Measurements from ENCODE around the gene C1orf210. TPM values are rescaled to one million over a fixed set of nuclear protein-coding genes. Genes with fewer than 3 reads are reported as not detected.

C1orf210 gene
- total and polyA plus RNA-seq, 3 experiments from 2014 or later: not detected

DNA sequence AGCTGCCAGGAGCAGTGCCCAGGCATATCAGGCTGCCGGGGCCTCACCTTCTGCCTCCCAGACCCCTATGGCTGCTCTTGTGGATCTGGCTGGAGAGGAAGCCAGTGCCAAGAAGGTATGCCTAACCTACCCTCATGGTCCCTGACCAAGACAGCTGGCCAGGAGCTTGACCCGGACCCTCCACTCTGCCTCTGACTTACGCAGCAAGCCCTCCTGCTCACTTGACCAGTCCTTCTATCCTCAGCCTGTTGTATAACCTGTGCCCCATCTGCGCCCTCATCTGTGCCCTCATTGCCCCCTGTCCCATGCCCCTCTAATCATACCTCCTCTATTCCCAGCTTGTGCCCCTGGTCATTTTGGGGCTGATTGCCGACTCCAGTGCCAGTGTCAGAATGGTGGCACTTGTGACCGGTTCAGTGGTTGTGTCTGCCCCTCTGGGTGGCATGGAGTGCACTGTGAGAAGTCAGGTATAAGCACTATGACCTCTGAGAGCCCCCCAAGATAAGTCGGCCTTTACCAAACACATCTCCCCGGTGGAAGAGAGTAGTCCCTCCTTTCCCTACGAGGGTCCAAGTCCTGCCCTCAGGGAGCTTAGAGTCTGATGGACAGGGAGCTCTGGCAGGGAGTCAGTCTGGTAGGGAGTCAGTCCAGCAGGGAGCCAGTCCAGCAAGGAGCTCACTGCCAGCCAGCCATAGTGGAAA, 22.2 kb upstream of the C1orf210 start:
- Mint-ChIP-seq H3K9me3 (no peaks in the 10 kb centered on the region), H3K27me3 (peaks cover 3 to 20% of the 10 kb centered on the region in 2 donors), H3K4me3 (no peak overlapping the region), H3K36me3 (no peaks in the 10 kb centered on the region), H3K4me1 (no peaks in the 10 kb centered on the region), H3K27ac (no peak overlapping the region)
- Histone ChIP-seq H3K9me3 (ENCODE audit: low read length) (no peaks in the 10 kb centered on the region), H3K4me1 (ENCODE audit: insufficient read depth, low read length) (no peaks in the 10 kb centered on the region), H3K27ac (ENCODE audit: low read depth, low read length) (no peak overlapping the region), H3K4me3 (ENCODE audit: low read length) (no peak overlapping the region), H3K36me3 (ENCODE audit: insufficient read depth, low read length) (no peaks in the 10 kb centered on the region), H3K27me3 (ENCODE audit: insufficient read depth, low read length, poor library complexity, severe bottlenecking) (no peaks in the 10 kb centered on the region)
- CTCF ChIA-PET: no interaction called here
- peak in 1 of 5 donors; percentile 12 for DNase-seq
- POLR2A ChIA-PET: no interaction called here

GRCh38 chr1:43306688-43307457, 21.5 kb upstream of the C1orf210 start:
- peaks cover 3 to 28% of the 10 kb centered on the region in 2 donors for H3K27me3 Mint-ChIP-seq
- H3K4me3 Mint-ChIP-seq: no peak overlapping the region
- Histone ChIP-seq H3K4me3 (ENCODE audit: low read length) (no peak overlapping the region), H3K27ac (ENCODE audit: low read depth, low read length) (no peak overlapping the region), H3K9me3 (ENCODE audit: low read length) (no peaks in the 10 kb centered on the region), H3K36me3 (ENCODE audit: insufficient read depth, low read length) (no peaks in the 10 kb centered on the region), H3K4me1 (ENCODE audit: insufficient read depth, low read length) (no peaks in the 10 kb centered on the region), H3K27me3 (ENCODE audit: insufficient read depth, low read length, poor library complexity, severe bottlenecking) (no peaks in the 10 kb centered on the region)
- H3K4me1 Mint-ChIP-seq: no peaks in the 10 kb centered on the region
- CTCF ChIA-PET: no interaction called here
- POLR2A ChIA-PET: no interaction called here
- peak overlapping the region in 1 of 8 donors; percentile 95 for H3K27ac Mint-ChIP-seq
- DNase-seq: peak in 1 of 5 donors; percentile 28
- H3K36me3 Mint-ChIP-seq: no peaks in the 10 kb centered on the region
- H3K9me3 Mint-ChIP-seq: no peaks in the 10 kb centered on the region

DNA sequence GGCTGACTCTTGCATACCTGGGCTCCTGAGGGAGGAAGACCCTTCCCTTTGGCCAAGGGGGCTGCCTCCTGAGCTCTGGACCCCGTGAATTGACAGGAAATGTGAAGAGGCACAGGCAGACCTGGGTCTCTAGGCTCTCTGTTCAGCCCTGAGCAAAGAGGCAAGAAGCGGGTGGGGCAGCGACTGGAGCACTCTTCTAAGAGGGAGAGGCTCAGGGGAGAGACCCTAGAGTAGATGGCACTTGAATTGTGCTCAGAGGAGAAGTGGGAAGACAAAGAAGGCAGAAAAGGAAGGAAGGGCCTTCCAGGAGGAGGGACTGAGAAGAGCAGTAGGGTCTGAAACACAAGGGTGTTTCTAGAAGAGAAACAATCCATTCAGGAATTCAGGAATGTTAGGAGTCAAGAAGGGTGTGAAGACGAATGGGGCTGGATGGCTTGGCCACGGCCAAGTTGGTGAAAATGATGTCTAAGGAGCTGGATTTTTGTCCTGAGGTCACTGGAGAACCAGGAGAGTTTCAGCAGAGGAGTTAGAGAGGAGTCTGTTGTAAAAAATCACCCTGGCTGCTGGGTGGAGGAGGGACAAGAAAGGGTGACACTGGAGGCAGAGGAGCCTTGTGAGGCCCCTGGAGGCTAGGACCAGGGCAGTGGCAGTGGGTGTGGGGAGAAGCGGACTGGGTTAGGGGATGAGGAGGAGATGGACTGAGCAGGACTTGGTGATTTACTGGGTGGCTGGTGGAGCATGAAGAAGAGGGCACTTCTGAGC, 20.7 kb upstream of the C1orf210 start:
- ChIA-PET POLR2A (no interaction called here), CTCF (no interaction called here)
- Histone ChIP-seq H3K4me1 (ENCODE audit: insufficient read depth, low read length) (no peaks in the 10 kb centered on the region), H3K9me3 (ENCODE audit: low read length) (no peaks in the 10 kb centered on the region), H3K36me3 (ENCODE audit: insufficient read depth, low read length) (no peaks in the 10 kb centered on the region), H3K27me3 (ENCODE audit: insufficient read depth, low read length, poor library complexity, severe bottlenecking) (no peaks in the 10 kb centered on the region), H3K4me3 (ENCODE audit: low read length) (no peak overlapping the region), H3K27ac (ENCODE audit: low read depth, low read length) (no peak overlapping the region)
- no peaks in the 10 kb centered on the region for H3K9me3 Mint-ChIP-seq
- peak overlapping the region in 1 of 8 donors; percentile 95 for H3K27ac Mint-ChIP-seq
- no peaks in the 10 kb centered on the region for H3K4me1 Mint-ChIP-seq
- no peaks in the 10 kb centered on the region for H3K36me3 Mint-ChIP-seq
- H3K27me3 Mint-ChIP-seq: peaks cover 3 to 28% of the 10 kb centered on the region in 2 donors
- peak in 1 of 5 donors; percentile 21 for DNase-seq
- H3K4me3 Mint-ChIP-seq: no peak overlapping the region

GRCh38 chr1:43305461-43305860, 20.1 kb upstream of the C1orf210 start:
- Mint-ChIP-seq H3K4me1 (no peaks in the 10 kb centered on the region), H3K27ac (peak overlapping the region in 1 of 8 donors; percentile 8), H3K9me3 (no peaks in the 10 kb centered on the region), H3K4me3 (no peak overlapping the region), H3K36me3 (no peaks in the 10 kb centered on the region), H3K27me3 (peaks cover 3 to 28% of the 10 kb centered on the region in 2 donors)
- POLR2A ChIA-PET: no interaction called here
- Histone ChIP-seq H3K27ac (ENCODE audit: low read depth, low read length) (no peak overlapping the region), H3K9me3 (ENCODE audit: low read length) (no peaks in the 10 kb centered on the region), H3K4me3 (ENCODE audit: low read length) (no peak overlapping the region), H3K4me1 (ENCODE audit: insufficient read depth, low read length) (no peaks in the 10 kb centered on the region), H3K36me3 (ENCODE audit: insufficient read depth, low read length) (no peaks in the 10 kb centered on the region), H3K27me3 (ENCODE audit: insufficient read depth, low read length, poor library complexity, severe bottlenecking) (no peaks in the 10 kb centered on the region)
- CTCF ChIA-PET: no interaction called here
- DNase-seq: peak in 1 of 5 donors; percentile 2

DNA sequence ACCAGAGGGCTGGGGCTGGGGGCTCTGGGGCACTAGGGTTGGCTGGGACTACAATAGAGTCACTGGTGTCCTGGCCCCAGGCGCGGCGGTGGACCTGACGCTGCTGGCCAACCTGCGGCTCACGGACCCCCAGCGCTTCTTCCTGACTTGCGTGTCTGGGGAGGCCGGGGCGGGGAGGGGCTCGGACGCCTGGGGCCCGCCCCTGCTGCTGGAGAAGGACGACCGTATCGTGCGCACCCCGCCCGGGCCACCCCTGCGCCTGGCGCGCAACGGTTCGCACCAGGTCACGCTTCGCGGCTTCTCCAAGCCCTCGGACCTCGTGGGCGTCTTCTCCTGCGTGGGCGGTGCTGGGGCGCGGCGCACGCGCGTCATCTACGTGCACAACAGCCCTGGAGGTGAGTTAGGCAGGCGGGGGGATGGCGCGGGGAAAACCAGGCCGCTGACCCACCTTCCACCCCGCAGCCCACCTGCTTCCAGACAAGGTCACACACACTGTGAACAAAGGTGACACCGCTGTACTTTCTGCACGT, 19.5 kb upstream of the C1orf210 start:
- Histone ChIP-seq H3K4me3 (ENCODE audit: low read length) (no peak overlapping the region), H3K9me3 (ENCODE audit: low read length) (no peaks in the 10 kb centered on the region), H3K36me3 (ENCODE audit: insufficient read depth, low read length) (no peaks in the 10 kb centered on the region), H3K27me3 (ENCODE audit: insufficient read depth, low read length, poor library complexity, severe bottlenecking) (no peaks in the 10 kb centered on the region), H3K4me1 (ENCODE audit: insufficient read depth, low read length) (no peaks in the 10 kb centered on the region), H3K27ac (ENCODE audit: low read depth, low read length) (no peak overlapping the region)
- no peaks in the 10 kb centered on the region for H3K4me1 Mint-ChIP-seq
- no peak overlapping the region for H3K27ac Mint-ChIP-seq
- H3K9me3 Mint-ChIP-seq: no peaks in the 10 kb centered on the region
- POLR2A ChIA-PET: no interaction called here
- H3K36me3 Mint-ChIP-seq: no peaks in the 10 kb centered on the region
- peaks cover under 1 to 28% of the 10 kb centered on the region in 2 donors for H3K27me3 Mint-ChIP-seq
- H3K4me3 Mint-ChIP-seq: no peak overlapping the region
- CTCF ChIA-PET: no interaction called here
- peak in 1 of 5 donors; percentile 29 for DNase-seq

GRCh38 chr1:43304314-43304681, 18.9 kb upstream of the C1orf210 start:
- Mint-ChIP-seq H3K27me3 (peaks cover 1 to 28% of the 10 kb centered on the region in 2 donors), H3K36me3 (no peaks in the 10 kb centered on the region), H3K4me3 (no peak overlapping the region), H3K4me1 (no peaks in the 10 kb centered on the region), H3K27ac (no peak overlapping the region), H3K9me3 (no peaks in the 10 kb centered on the region)
- ChIA-PET CTCF (interaction anchor here (1.3 kb wide), 1 partner anchor 110 kb away, joined by 5 read pairs; no protein-coding TSS in a partner anchor), POLR2A (no interaction called here)
- no peaks in the 10 kb centered on the region for H3K4me1 ChIP-seq (ENCODE audit: insufficient read depth, low read length)
- no peak overlapping the region for H3K27ac ChIP-seq (ENCODE audit: low read depth, low read length)
- no peaks in the 10 kb centered on the region for H3K9me3 ChIP-seq (ENCODE audit: low read length)
- DNase-seq: no peak
- H3K36me3 ChIP-seq (ENCODE audit: insufficient read depth, low read length): no peaks in the 10 kb centered on the region
- H3K27me3 ChIP-seq (ENCODE audit: insufficient read depth, low read length, poor library complexity, severe bottlenecking): no peaks in the 10 kb centered on the region
- H3K4me3 ChIP-seq (ENCODE audit: low read length): no peak overlapping the region

DNA sequence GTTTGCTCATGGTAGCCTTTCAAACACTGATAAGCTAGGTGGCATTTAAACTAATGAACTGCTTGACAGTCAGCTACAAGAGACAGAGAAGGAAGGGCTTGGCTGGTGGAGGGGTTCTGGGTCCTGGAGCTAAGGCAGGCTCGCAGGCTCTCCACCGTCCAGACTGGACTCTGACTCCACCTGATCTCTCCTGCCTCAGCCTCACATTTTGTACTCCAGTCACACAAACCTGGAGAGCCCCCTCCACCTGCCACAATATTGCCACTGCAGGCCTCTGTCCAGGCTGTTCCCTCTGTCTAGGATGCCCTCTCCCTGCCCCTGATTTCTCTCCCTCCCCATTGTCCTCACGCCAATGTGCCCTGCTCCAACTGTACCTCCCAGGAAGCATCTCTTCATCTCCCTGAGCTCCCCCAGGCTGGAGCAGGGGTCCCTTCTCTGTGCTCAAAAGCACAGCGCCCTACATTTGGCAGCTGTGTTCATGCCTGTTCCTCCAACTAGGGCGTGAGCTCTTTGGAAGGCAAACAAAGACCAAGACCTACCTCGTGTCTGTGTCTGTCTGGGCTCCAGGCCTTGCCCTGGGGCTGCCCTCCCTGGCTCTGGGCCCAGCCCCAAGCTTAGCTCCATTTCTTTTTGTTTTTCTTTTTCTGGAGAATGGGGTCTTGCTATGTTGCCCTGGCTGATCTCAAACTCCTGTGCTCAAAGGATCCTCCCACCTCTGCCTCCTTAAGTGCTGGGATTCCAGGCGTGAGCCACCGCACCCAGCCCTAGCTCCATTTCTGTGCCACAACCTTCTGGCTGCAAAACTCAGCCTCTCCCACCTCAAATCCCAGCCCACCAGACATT, 18.3 kb upstream of the C1orf210 start:
- no peaks in the 10 kb centered on the region for H3K27me3 ChIP-seq (ENCODE audit: insufficient read depth, low read length, poor library complexity, severe bottlenecking)
- Mint-ChIP-seq H3K9me3 (no peaks in the 10 kb centered on the region), H3K27ac (peak overlapping the region in 1 of 8 donors; percentile 2), H3K36me3 (no peaks in the 10 kb centered on the region), H3K4me3 (no peak overlapping the region), H3K27me3 (peaks cover 1 to 27% of the 10 kb centered on the region in 2 donors), H3K4me1 (no peaks in the 10 kb centered on the region)
- H3K27ac ChIP-seq (ENCODE audit: low read depth, low read length): no peak overlapping the region
- H3K9me3 ChIP-seq (ENCODE audit: low read length): no peaks in the 10 kb centered on the region
- ChIA-PET POLR2A (no interaction called here), CTCF (interaction anchor here (1.3 kb wide), 1 partner anchor 111 kb away, joined by 5 read pairs; no protein-coding TSS in a partner anchor)
- no peaks in the 10 kb centered on the region for H3K4me1 ChIP-seq (ENCODE audit: insufficient read depth, low read length)
- H3K4me3 ChIP-seq (ENCODE audit: low read length): no peak overlapping the region
- H3K36me3 ChIP-seq (ENCODE audit: insufficient read depth, low read length): no peaks in the 10 kb centered on the region
- DNase-seq: peak in 1 of 5 donors; percentile 12

Measured in CD8-positive, alpha-beta memory T cell (primary cell).